Measurements from ENCODE around the gene TOM1L1.

The TOM1L1 gene

GRCh38 chr17:54906683-54907082 is 6.0 kb downstream of the TOM1L1 start (continued):
- TF ChIP-seq, protein P1, sequence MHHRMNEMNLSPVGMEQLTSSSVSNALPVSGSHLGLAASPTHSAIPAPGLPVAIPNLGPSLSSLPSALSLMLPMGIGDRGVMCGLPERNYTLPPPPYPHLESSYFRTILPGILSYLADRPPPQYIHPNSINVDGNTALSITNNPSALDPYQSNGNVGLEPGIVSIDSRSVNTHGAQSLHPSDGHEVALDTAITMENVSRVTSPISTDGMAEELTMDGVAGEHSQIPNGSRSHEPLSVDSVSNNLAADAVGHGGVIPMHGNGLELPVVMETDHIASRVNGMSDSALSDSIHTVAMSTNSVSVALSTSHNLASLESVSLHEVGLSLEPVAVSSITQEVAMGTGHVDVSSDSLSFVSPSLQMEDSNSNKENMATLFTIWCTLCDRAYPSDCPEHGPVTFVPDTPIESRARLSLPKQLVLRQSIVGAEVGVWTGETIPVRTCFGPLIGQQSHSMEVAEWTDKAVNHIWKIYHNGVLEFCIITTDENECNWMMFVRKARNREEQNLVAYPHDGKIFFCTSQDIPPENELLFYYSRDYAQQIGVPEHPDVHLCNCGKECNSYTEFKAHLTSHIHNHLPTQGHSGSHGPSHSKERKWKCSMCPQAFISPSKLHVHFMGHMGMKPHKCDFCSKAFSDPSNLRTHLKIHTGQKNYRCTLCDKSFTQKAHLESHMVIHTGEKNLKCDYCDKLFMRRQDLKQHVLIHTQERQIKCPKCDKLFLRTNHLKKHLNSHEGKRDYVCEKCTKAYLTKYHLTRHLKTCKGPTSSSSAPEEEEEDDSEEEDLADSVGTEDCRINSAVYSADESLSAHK (tag by site-specific recombination; IDR thresholded peaks at IDR 0.05) = no peak
- no peak for TF ChIP-seq ZNF521 (tag by site-specific recombination; IDR thresholded peaks at IDR 0.05)

GRCh38 chr17:54907376-54907775 is 6.7 kb downstream of the TOM1L1 start:
- H3K27ac ChIP-seq (ENCODE audit: extremely low read depth, low read depth, low read length) = no peak overlapping the region
- ChIA-PET POLR2A (no interaction called here), CTCF (no interaction called here)
- TF ChIP-seq HOXA7 (CRISPR knock-in tag; IDR thresholded peaks at IDR 0.05; ENCODE audit: borderline replicate concordance) = no peak
- no peak for TF ChIP-seq ZNF629 (tag by site-specific recombination; IDR thresholded peaks at IDR 0.05)
- TF ChIP-seq ZNF776 (tag by site-specific recombination; IDR thresholded peaks at IDR 0.05; ENCODE audit: borderline replicate concordance) = no peak
- TF ChIP-seq SALL2 (tag by site-specific recombination; IDR thresholded peaks at IDR 0.05; ENCODE audit: borderline replicate concordance) = no peak
- TF ChIP-seq, protein P2, sequence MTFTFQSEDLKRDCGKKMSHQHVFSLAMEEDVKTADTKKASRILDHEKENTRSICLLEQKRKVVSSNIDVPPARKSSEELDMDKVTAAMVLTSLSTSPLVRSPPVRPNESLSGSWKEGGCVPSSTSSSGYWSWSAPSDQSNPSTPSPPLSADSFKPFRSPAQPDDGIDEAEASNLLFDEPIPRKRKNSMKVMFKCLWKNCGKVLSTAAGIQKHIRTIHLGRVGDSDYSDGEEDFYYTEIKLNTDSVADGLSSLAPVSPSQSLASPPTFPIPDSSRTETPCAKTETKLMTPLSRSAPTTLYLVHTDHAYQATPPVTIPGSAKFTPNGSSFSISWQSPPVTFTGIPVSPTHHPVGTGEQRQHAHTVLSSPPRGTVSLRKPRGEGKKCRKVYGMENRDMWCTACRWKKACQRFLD (tag by site-specific recombination; IDR thresholded peaks at IDR 0.05) = no peak
- no peak for TF ChIP-seq ZNF561 (tag by site-specific recombination; IDR thresholded peaks at IDR 0.05; ENCODE audit: borderline replicate concordance)
- TF ChIP-seq, protein P3, sequence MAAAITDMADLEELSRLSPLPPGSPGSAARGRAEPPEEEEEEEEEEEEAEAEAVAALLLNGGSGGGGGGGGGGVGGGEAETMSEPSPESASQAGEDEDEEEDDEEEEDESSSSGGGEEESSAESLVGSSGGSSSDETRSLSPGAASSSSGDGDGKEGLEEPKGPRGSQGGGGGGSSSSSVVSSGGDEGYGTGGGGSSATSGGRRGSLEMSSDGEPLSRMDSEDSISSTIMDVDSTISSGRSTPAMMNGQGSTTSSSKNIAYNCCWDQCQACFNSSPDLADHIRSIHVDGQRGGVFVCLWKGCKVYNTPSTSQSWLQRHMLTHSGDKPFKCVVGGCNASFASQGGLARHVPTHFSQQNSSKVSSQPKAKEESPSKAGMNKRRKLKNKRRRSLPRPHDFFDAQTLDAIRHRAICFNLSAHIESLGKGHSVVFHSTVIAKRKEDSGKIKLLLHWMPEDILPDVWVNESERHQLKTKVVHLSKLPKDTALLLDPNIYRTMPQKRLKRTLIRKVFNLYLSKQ (tag by site-specific recombination; IDR thresholded peaks at IDR 0.05; ENCODE audit: borderline replicate concordance) = no peak
- TF ChIP-seq ZNF24 (tag by site-specific recombination; IDR thresholded peaks at IDR 0.05) = no peak
- TF ChIP-seq ZNF791 (tag by site-specific recombination; IDR thresholded peaks at IDR 0.05) = no peak
- TF ChIP-seq YY2 (tag by site-specific recombination; IDR thresholded peaks at IDR 0.05) = no peak
- no peak for TF ChIP-seq ZNF426 (tag by site-specific recombination; IDR thresholded peaks at IDR 0.05)
- TF ChIP-seq ZNF585B (tag by site-specific recombination; IDR thresholded peaks at IDR 0.05) = no peak
- no peak for TF ChIP-seq ZNF654 (tag by site-specific recombination; IDR thresholded peaks at IDR 0.05; ENCODE audit: low read depth)
- TF ChIP-seq ZSCAN23 (tag by site-specific recombination; IDR thresholded peaks at IDR 0.05) = no peak
- TF ChIP-seq GLI4 (tag by site-specific recombination; IDR thresholded peaks at IDR 0.05) = no peak
- no peaks in the 10 kb centered on the region for H3K9me3 ChIP-seq (ENCODE audit: control insufficient read depth, insufficient read depth, low read depth, low read length)
- peaks cover 29 to 71% of the 10 kb centered on the region in 2 experiments for H3K36me3 ChIP-seq (ENCODE audit: control insufficient read depth in 2 of 2, insufficient read depth in 1 of 2, low read length in 2 of 2)
- no peak overlapping the region for H3K4me3 ChIP-seq (ENCODE audit: low read depth, low read length)
- H3K4me1 ChIP-seq (ENCODE audit: control insufficient read depth, insufficient read depth, low read length) = no peaks in the 10 kb centered on the region

DNA sequence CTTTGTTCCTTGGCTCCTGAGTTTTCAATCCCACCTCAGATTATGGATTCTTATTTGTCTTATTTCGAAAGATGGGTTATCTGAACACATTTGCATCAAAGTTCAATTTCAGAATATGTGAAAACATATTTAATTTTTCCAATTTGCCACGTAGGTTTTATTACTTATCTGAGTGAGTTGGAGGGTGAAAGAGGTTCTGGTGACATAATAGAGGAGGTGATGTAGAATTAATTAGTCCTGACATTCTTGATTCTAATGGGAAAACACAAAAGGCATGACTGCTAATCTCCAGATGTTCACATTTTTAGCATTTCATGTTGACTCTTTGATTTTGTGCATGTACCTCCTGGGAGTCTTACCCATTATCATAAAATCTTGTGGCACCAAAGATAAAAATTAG is 9.1 kb downstream of the TOM1L1 start:
- H3K4me1 ChIP-seq (ENCODE audit: control insufficient read depth, insufficient read depth, low read length) = no peaks in the 10 kb centered on the region
- no peak overlapping the region for H3K4me3 ChIP-seq (ENCODE audit: low read depth, low read length)
- TF ChIP-seq ZNF76 (tag by site-specific recombination; IDR thresholded peaks at IDR 0.05; ENCODE audit: borderline replicate concordance, low read depth) (no peak), ZNF121 (tag by site-specific recombination; IDR thresholded peaks at IDR 0.05) (no peak), ZNF350 (tag by site-specific recombination; IDR thresholded peaks at IDR 0.05) (no peak), ZNF785 (tag by site-specific recombination; IDR thresholded peaks at IDR 0.05) (no peak), ZBTB20 (tag by site-specific recombination; IDR thresholded peaks at IDR 0.05) (no peak), ZNF610 (tag by site-specific recombination; IDR thresholded peaks at IDR 0.05; ENCODE audit: borderline replicate concordance) (no peak), SP3 (tag by site-specific recombination; IDR thresholded peaks at IDR 0.05) (no peak), ZNF311 (tag by site-specific recombination; IDR thresholded peaks at IDR 0.05; ENCODE audit: borderline replicate concordance) (no peak)
- TF ChIP-seq, protein P4, sequence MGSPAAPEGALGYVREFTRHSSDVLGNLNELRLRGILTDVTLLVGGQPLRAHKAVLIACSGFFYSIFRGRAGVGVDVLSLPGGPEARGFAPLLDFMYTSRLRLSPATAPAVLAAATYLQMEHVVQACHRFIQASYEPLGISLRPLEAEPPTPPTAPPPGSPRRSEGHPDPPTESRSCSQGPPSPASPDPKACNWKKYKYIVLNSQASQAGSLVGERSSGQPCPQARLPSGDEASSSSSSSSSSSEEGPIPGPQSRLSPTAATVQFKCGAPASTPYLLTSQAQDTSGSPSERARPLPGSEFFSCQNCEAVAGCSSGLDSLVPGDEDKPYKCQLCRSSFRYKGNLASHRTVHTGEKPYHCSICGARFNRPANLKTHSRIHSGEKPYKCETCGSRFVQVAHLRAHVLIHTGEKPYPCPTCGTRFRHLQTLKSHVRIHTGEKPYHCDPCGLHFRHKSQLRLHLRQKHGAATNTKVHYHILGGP (tag by site-specific recombination; IDR thresholded peaks at IDR 0.05) = no peak
- TF ChIP-seq, protein P3 (tag by site-specific recombination; IDR thresholded peaks at IDR 0.05; ENCODE audit: borderline replicate concordance) = no peak
- H3K27ac ChIP-seq (ENCODE audit: extremely low read depth, low read depth, low read length) = no peak overlapping the region
- POLR2A ChIA-PET = interaction anchor here (0.6 kb wide), 1 partner anchor 8 kb away, joined by 3 read pairs; no protein-coding TSS in a partner anchor
- no peaks in the 10 kb centered on the region for H3K9me3 ChIP-seq (ENCODE audit: control insufficient read depth, insufficient read depth, low read depth, low read length)
- peaks cover 45 to 84% of the 10 kb centered on the region in 2 experiments for H3K36me3 ChIP-seq (ENCODE audit: control insufficient read depth in 2 of 2, insufficient read depth in 1 of 2, low read length in 2 of 2)
- CTCF ChIA-PET = no interaction called here
